CD4-positive, alpha-beta T cell treated with Interleukin-6 for 4 hours (primary cell): Measurements from ENCODE around the gene CSNK2B.
"Not testable (repeated sequence)": the region's sequence is repeated elsewhere in the genome, so short reads cannot be mapped to it uniquely, and the experiment has no call there.

Experiments used
- DNase-seq: peaks from one replicate; pipeline ENCODE4 v3.0.0-alpha.2; 2020; ENCODE audit warnings: mixed read lengths

Gene CSNK2B

GRCh38 chr6:31691078-31691463 is 25.2 kb downstream of the CSNK2B start:
- no peak for DNase-seq

GRCh38 chr6:31691564-31692108 is 25.8 kb downstream of the CSNK2B start:
- no peak for DNase-seq

GRCh38 chr6:31692353-31692752 is 26.5 kb downstream of the CSNK2B start:
- DNase-seq, result no peak

- no peak for DNase-seq
These were observed 27.0 kb downstream of the CSNK2B start for GRCh38 chr6:31692886-31693285.

- no peak for DNase-seq
These were observed 27.7 kb downstream of the CSNK2B start for GRCh38 chr6:31693535-31693934.

- DNase-seq, result no peak
These were observed 31.7 kb downstream of the CSNK2B start for GRCh38 chr6:31697555-31697954.

GRCh38 chr6:31700740-31701401 is 35.0 kb downstream of the CSNK2B start:
- DNase-seq, result no peak

GRCh38 chr6:31701666-31702404 is 36.0 kb downstream of the CSNK2B start:
- DNase-seq, result no peak

- DNase-seq, result no peak
These were observed 36.5 kb downstream of the CSNK2B start for GRCh38 chr6:31702405-31702818.

GRCh38 chr6:31702819-31703716 is 37.2 kb downstream of the CSNK2B start, which contains the start of gene ABHD16A:
TSS of gene ABHD16A (minus strand) at chr6:31703324. CDS start at chr6:31703281, 43 bp downstream.
- peak; percentile 99 for DNase-seq

- no peak for DNase-seq
These were observed 40.1 kb downstream of the CSNK2B start for GRCh38 chr6:31705931-31706330.

GRCh38 chr6:31706599-31706998 is 40.7 kb downstream of the CSNK2B start, which contains the start of gene LY6G6F:
TSS of gene LY6G6F (plus strand) at chr6:31706866. CDS start at chr6:31706907, 41 bp downstream.
- no peak for DNase-seq

- DNase-seq, result no peak
These were observed 41.8 kb downstream of the CSNK2B start for GRCh38 chr6:31707701-31708100.

GRCh38 chr6:31708224-31708623 is 42.3 kb downstream of the CSNK2B start:
- no peak for DNase-seq

- not testable (repeated sequence) for DNase-seq
These were observed 43.3 kb downstream of the CSNK2B start for GRCh38 chr6:31709157-31709556.

- DNase-seq, result no peak
These were observed 44.8 kb downstream of the CSNK2B start for GRCh38 chr6:31710523-31711219.

- DNase-seq, result no peak
These were observed 45.4 kb downstream of the CSNK2B start for GRCh38 chr6:31711233-31711632.

- peak; percentile 37 for DNase-seq
These were observed 46.4 kb downstream of the CSNK2B start for GRCh38 chr6:31712296-31712695.

GRCh38 chr6:31713465-31713864 is 47.6 kb downstream of the CSNK2B start:
- no peak for DNase-seq

GRCh38 chr6:31713991-31714684 is 48.3 kb downstream of the CSNK2B start:
- no peak for DNase-seq
